ENCODE results near the gene MRPL10.

The MRPL10 gene

DNA sequence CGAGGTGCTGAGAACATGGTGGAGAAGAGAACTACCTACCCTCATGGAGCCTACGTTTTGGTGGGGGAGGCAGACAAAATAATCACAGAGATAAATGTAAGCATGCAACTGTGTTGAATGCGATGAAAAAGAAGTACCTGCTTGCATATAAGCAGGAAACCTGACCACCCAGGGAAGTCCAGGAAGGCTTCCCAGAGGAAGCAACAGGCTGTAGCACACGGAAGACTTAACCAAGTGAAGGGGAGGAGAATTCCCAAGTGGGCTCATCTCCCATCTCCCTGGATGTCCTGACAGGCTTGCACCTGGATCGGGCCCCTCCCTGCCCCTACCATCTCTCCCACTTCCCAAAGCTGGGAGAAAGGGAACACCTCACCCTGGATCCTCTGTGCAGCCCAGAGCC is 7.7 kb upstream of the MRPL10 start:
- DNase-seq (ENCODE audit: low spot score): no peak

- no peak for DNase-seq (ENCODE audit: low spot score)
Measured at GRCh38 chr17:47838636-47839035, 7.3 kb upstream of the MRPL10 start.

DNA sequence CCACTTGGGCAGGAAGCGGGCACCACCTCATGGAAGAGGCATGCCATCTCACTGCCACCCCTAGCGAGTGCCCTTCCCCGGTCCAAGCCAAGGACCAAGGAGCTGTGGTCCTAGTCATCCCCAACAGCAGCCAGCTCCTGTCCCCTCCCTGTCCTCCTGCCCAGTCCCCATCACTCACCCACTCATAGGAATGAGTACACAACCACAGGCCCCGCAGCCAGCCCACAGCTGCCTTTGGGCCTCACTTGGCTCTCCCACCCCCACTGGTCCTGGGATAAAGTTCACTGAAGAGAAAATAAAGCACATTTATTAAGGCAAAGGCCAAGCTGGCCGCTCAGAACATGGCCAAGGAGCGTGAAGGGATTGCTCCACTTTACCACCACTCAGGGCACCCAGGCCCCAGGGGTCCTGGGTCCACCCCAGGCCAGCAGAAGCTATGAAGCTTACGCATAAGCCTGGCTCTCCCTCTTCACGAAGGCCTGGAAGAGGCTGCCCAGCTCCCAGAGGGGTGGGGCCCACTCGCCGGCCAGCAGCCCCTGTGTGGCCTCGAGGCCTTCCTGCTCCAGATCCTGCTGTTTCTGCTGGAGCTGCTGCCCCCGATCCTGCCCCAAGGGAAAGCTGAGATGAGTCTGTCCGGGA is 6.2 kb upstream of the MRPL10 start:
- DNase-seq (ENCODE audit: low spot score): no peak

GRCh38 chr17:47836601-47837000 is 5.3 kb upstream of the MRPL10 start:
- DNase-seq (ENCODE audit: low spot score): no peak

DNA sequence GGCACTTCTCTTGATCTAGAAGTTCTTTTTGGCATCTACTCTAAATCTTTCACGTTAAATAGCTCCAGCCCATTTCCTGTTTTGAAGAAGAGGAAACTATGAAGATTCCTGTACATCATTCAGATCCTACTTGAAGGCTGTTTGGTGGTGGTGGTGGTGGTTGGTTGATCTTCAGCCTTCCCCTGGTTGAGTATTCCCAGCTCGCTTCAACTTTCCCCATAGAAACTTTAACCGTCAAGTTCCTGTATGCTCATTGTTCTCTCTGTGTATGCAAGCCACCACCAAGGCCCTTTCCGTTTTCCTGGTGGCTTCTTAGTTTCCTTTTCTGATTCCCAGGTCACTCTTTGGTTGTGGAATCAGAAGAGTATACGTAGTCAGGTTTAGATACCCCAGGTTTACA is 3.4 kb upstream of the MRPL10 start:
- no peak for DNase-seq (ENCODE audit: low spot score)

GRCh38 chr17:47831934-47832327 is 590 bp upstream of the MRPL10 start:
- no peak for DNase-seq (ENCODE audit: low spot score)

DNA sequence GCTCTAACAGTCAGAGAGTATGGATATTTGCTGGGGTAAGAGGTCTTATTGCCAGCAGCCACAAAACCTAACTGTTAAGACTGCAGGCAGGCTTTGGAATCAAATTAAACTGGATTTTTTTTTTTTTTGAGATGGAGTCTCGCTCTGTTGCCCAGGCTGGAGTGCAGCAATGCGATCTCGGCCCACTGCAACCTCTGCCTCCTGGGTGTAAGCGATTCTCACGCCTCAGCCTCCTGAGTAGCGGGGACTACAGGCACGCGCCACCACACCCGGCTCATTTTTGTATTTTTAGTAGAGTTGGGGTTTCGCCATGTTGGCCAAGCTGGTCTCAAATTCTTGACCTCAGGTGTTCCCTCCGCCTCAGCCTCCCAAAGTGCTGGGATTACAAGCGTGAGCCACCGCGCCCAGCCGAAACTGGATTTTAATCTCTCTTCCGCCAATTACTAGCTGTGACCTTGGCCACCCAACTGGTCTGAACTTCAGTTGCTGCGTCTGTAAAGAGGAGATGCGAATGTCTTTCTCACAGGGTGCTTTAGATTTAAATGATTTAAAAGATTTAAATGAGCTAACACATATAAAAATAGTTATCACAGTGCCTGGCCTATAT is 842 bp downstream of the MRPL10 start:
- DNase-seq (ENCODE audit: low spot score): no peak

DNA sequence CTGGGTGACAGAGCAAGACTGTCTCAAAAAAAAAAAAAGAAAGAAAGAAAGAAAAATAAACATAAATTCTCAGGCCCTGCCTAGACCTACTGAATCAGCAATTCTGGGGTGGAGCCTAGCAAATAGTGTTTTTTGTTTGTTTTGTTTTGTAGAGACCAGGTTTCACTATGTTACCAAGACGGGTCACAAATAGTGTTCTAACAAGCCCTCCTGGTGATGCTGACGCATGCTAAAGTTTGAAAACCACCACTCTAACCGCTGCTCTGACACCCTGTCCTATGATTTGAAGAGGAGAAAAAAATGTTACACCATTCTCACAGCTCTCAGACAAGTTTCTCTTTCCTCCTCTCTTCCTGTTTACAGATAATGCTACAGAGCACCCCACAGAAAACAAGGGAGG is 1.5 kb downstream of the MRPL10 start:
- DNase-seq (ENCODE audit: low spot score): no peak

DNA sequence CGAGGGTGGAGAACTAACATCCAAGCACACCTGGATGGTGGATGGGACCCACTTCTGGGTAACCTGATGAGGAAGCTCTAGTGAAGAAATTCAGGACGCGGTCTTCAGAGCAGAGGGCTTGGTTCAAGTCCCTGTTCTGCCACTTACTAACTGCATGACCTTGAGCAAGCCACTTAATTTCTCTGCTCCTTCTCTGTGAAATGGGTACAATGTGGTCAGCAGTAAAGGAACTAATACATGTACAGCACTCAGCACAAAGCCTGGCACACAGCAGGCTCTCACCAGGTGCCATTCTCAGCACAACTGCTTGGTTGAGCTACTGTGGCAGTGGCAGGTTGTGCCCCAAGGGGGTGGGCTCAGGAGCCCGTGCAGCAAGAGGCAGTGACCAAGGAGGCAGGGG is 7.8 kb downstream of the MRPL10 start:
- no peak for DNase-seq (ENCODE audit: low spot score)

GRCh38 chr17:47822785-47823184 is 8.6 kb downstream of the MRPL10 start:
- DNase-seq (ENCODE audit: low spot score): no peak

- DNase-seq (ENCODE audit: low spot score): peak; percentile 31
Measured at GRCh38 chr17:47821424-47822391, 9.6 kb downstream of the MRPL10 start, which contains the start of gene OSBPL7. OSBPL7 (minus strand) TSS chr17:47821794; CDS start chr17:47820278, 1,516 bp downstream.

GRCh38 chr17:47821031-47821423 is 10.3 kb downstream of the MRPL10 start:
- DNase-seq (ENCODE audit: low spot score): no peak

DNA sequence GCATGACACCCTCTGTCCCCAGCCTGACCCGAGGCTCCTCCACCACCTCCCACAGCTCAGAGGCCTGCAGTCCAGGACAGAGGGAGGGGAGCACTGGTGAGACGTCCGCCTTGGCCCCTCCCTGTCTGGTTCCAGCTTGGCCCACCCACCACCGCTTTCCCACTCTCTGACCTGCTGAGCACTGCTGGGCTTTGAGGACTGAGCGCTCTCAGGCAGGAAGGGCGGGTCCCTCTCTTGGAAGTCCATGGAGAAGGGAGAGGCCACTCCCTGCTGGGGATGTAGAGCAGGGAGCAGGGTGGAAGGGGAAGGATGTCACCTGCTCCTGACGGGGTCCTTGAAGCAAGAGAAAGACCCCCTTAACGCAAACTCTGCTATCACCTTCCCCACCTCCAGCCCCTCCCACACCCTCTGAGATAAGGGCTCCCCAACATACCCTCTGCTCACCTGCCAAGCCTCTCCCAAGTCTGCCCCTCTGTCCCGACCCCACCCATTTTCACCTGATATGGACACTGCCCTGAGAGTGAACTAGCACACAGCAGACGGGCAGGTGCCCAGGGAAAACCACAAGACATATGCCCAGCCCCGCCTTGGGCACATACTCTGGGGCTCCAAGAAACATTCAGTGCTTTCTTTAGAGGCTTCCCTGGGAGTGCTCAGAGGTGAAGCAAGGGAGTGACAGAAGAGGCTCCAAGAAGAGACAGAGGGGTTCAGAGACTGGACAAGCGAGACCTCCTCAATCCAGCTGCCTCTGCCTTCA is 11.1 kb downstream of the MRPL10 start:
- no peak for DNase-seq (ENCODE audit: low spot score)

GRCh38 chr17:47819475-47819874 is 11.9 kb downstream of the MRPL10 start:
- no peak for DNase-seq (ENCODE audit: low spot score)

- no peak for DNase-seq (ENCODE audit: low spot score)
Measured at GRCh38 chr17:47818002-47818695, 13.2 kb downstream of the MRPL10 start.

DNA sequence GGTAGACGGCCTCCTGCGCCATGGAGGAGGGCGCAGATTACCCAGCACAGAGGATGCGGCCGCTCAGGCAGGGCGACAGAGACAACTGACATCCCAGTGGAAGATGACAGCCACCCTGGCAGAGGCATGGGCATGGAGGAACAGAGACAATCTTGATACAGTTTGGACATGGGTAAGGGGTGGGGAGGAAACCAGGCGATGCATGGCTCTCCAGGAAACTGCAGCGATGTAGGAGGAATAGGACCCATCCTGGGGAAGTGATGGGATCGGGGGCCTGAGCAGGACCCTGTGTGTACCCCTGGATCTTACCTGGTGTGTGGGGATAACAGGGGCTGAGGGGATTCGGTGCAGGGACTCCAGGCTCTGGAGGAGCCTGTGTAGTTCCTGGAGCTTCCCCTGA is 14.4 kb downstream of the MRPL10 start:
- no peak for DNase-seq (ENCODE audit: low spot score)

- DNase-seq (ENCODE audit: low spot score): no peak
Measured at GRCh38 chr17:47816111-47816735, 15.1 kb downstream of the MRPL10 start.

DNA sequence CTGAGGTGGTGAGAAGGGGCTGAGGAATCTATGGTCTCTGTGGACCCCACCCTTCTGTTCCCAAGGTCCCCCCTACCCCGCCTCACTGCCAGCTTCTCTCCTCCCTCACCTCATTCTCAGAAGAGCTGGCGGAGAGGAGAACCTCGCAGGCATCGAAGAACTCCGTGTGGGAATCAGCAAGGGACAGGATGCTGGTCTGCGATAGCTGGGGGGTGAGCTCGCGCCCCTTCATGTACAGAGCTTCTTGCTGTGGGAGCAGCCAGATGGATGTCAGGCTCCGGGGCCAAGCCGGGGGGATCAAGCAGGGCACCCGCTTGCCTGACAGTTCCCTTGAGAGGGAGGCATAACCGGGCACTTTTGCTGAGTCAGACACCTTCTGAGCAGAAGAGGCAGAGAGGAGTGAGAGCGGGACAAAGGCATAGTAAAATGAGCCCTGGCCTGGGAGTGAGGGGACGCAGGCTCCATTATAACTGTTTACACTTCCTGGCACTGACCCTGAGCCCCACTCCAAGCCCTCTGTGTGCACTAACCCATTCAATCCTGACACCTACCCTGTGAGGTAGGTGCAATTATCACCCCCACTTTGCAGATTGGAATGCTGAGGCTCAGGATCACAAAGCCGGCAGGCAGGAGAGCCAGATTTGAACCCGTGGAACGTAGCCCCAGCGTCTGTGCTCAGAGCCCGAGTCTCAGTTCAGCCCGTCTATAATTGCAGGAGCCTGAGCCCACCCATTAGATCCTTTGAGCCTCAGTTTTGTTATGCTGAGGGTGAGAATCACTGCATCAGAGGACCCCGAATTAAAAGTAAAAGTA is 16.0 kb downstream of the MRPL10 start:
- no peak for DNase-seq (ENCODE audit: low spot score)

- DNase-seq (ENCODE audit: low spot score): no peak
Measured at GRCh38 chr17:47813512-47814031, 17.8 kb downstream of the MRPL10 start.

DNA sequence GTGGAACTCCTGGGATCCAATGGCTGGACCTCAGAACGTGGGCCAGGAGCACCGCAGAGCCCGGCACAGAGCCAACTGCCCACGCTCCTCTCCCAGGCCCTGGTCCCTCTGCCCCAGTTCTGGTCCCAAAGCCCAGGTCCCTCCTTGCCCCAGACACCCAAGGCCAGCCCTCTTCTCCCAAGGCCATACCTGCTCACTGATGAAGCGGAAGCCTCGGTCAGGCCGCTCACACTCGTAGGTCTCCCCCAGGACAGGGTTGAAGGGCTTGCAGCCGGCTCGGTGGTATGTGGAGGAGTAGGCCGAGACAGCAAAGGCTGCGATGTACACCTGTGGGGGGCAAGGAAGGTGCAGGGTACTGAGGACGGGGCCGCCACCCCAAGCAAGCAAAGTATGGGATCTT is 18.3 kb downstream of the MRPL10 start:
- no peak for DNase-seq (ENCODE audit: low spot score)

Data from hematopoietic multipotent progenitor cell treated with erythropoietin and hydrocortisone succinate and interleukin-3 and kit ligand, for 17 days (in vitro differentiated cells).